ENCODE results near the gene DIP2C.

- TF ChIP-seq CTCF (IDR thresholded peaks at IDR 0.05) (no peak), POLR2A (IDR thresholded peaks at IDR 0.05) (no peak)
These were observed 372.1 kb downstream of the DIP2C start for GRCh38 chr10:317271-317769.
